Measurements from ENCODE around the gene LALBA. TPM values are rescaled to one million over a fixed set of nuclear protein-coding genes. Genes with fewer than 3 reads are reported as not detected.
A peak's percentile ranks its signal among the peaks of the same experiment; 100 is the strongest.

LALBA gene
- total RNA-seq, 5 donors from 2014 or later (not counting 1 experiment from before 2014, with no cell fraction given), result not detected

GRCh38 chr12:48545833-48546469 is 23.9 kb downstream of the LALBA start:
- ChIA-PET POLR2A (no interaction called here), CTCF (interaction anchor here (0.8 to 0.9 kb wide), 2 partner anchors 12 to 72 kb away, joined by 3 to 4 read pairs; no protein-coding TSS in a partner anchor)
- WGBS (ENCODE audit: insufficient coverage), result no CpG with 5 or more reads among the region's 4 CpGs

GRCh38 chr12:48542300-48542928 is 27.4 kb downstream of the LALBA start:
- Mint-ChIP-seq H3K4me1 (peaks cover 0 to 4% (median 0%) of the 10 kb centered on the region in 3 donors), H3K9me3 (no peaks in the 10 kb centered on the region), H3K4me3 (no peak overlapping the region), H3K27me3 (peaks cover 0 to 2% of the 10 kb centered on the region in 2 donors), H3K27ac (no peak overlapping the region), H3K36me3 (no peaks in the 10 kb centered on the region)
- peaks cover 6 to 9% of the 10 kb centered on the region in 2 experiments for H3K27me3 ChIP-seq (replicated peaks in 1 of 2; ENCODE audit: control insufficient read depth in 2 of 2, extremely low read depth in 1 of 2, insufficient read depth in 2 of 2, low read length in 1 of 2)
- ATAC-seq (replicated peaks in 1 of 4) (no peak), DNase-seq (peak in 27 of 35 experiments; percentile 4 to 47 (median 30))
- H3K27ac ChIP-seq (ENCODE audit: low read length), result no peak overlapping the region
- H3K36me3 ChIP-seq (ENCODE audit: control insufficient read depth in 2 of 2, extremely low read depth in 1 of 2, insufficient read depth in 1 of 2, low read length in 1 of 2), result no peaks in the 10 kb centered on the region
- H3K9me3 ChIP-seq, result no peaks in the 10 kb centered on the region
- ChIA-PET CTCF (interaction anchor here (1.4 to 4.3 kb wide), 3 partner anchors 76 to 79 kb away, joined by 4 to 29 read pairs (median 10); no protein-coding TSS in a partner anchor), POLR2A (no interaction called here)
- H3K4me3 ChIP-seq (ENCODE audit: control insufficient read depth in 1 of 2, extremely low read depth in 1 of 2, low read length in 1 of 2), result no peak overlapping the region
- WGBS (ENCODE audit: insufficient coverage), result 50% methylated on average over 1 of the region's 8 CpGs
- H3K4me1 ChIP-seq (ENCODE audit: control insufficient read depth in 1 of 2, extremely low read depth in 1 of 2, insufficient read depth in 2 of 2, low read length in 2 of 2), result no peaks in the 10 kb centered on the region

More at GRCh38 chr12:48545833-48546469, 23.9 kb downstream of the LALBA start:
- no peak overlapping the region for H3K27ac Mint-ChIP-seq
- Histone ChIP-seq H3K4me3 (ENCODE audit: control insufficient read depth in 1 of 2, extremely low read depth in 1 of 2, low read length in 1 of 2) (no peak overlapping the region), H3K27ac (ENCODE audit: low read length) (no peak overlapping the region), H3K36me3 (ENCODE audit: control insufficient read depth in 2 of 2, extremely low read depth in 1 of 2, insufficient read depth in 1 of 2, low read length in 1 of 2) (no peaks in the 10 kb centered on the region), H3K4me1 (ENCODE audit: control insufficient read depth in 1 of 2, extremely low read depth in 1 of 2, insufficient read depth in 2 of 2, low read length in 2 of 2) (no peaks in the 10 kb centered on the region), H3K27me3 (replicated peaks in 1 of 2; ENCODE audit: control insufficient read depth in 2 of 2, extremely low read depth in 1 of 2, insufficient read depth in 2 of 2, low read length in 1 of 2) (peaks cover 6% of the 10 kb centered on the region in 2 experiments), H3K9me3 (no peaks in the 10 kb centered on the region)
- H3K4me1 Mint-ChIP-seq, result peaks cover 0 to 4% (median 0%) of the 10 kb centered on the region in 3 donors
- no peak overlapping the region for H3K4me3 Mint-ChIP-seq
- DNase-seq (no peak), ATAC-seq (replicated peaks in 1 of 4) (no peak)
- H3K36me3 Mint-ChIP-seq, result no peaks in the 10 kb centered on the region
- H3K9me3 Mint-ChIP-seq, result peaks cover 0 to 5% (median 0%) of the 10 kb centered on the region in 3 donors
- H3K27me3 Mint-ChIP-seq, result peaks cover 4 to 5% of the 10 kb centered on the region in 2 donors

GRCh38 chr12:48536602-48537001 is 33.2 kb downstream of the LALBA start:
- Histone ChIP-seq H3K4me1 (ENCODE audit: control insufficient read depth in 1 of 2, extremely low read depth in 1 of 2, insufficient read depth in 2 of 2, low read length in 2 of 2) (peaks cover 0 to 13% of the 10 kb centered on the region in 2 experiments), H3K36me3 (ENCODE audit: control insufficient read depth in 2 of 2, extremely low read depth in 1 of 2, insufficient read depth in 1 of 2, low read length in 1 of 2) (no peaks in the 10 kb centered on the region), H3K27ac (ENCODE audit: low read length) (no peak overlapping the region), H3K9me3 (no peaks in the 10 kb centered on the region), H3K4me3 (ENCODE audit: control insufficient read depth in 1 of 2, extremely low read depth in 1 of 2, low read length in 1 of 2) (no peak overlapping the region), H3K27me3 (replicated peaks in 1 of 2; ENCODE audit: control insufficient read depth in 2 of 2, extremely low read depth in 1 of 2, insufficient read depth in 2 of 2, low read length in 1 of 2) (peaks cover 3 to 6% of the 10 kb centered on the region in 2 experiments)
- Mint-ChIP-seq H3K4me1 (peaks cover 20 to 25% (median 24%) of the 10 kb centered on the region in 3 donors), H3K27me3 (no peaks in the 10 kb centered on the region), H3K27ac (no peak overlapping the region), H3K36me3 (no peaks in the 10 kb centered on the region), H3K4me3 (no peak overlapping the region), H3K9me3 (peaks cover 0 to 4% (median 0%) of the 10 kb centered on the region in 3 donors)
- POLR2A ChIA-PET, result no interaction called here
- CTCF ChIA-PET, result no interaction called here
- no CpG with 5 or more reads among the region's 1 CpG for WGBS (ENCODE audit: insufficient coverage)
- DNase-seq, result no peak
- no peak for ATAC-seq (replicated peaks in 1 of 4)

DNA sequence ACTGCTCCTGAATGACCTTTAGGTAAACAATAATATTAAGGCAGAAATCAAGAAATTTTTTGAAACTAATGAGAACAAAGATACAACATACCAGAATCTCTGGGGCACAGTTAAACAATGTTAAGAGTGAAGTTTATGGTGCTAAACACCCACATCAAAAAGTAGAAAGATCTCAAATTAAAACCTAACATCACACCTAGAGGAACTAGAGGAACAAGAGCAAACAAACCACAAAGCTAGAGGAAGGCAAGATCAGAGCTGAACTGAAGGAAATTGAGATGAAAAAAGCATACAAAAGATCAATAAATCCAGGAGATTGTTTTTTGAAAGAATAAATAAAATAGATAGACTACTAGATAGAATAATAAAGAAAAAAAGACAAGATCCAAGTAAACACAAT is 37.2 kb downstream of the LALBA start:
- H3K36me3 Mint-ChIP-seq, result no peaks in the 10 kb centered on the region
- H3K27me3 ChIP-seq (replicated peaks in 1 of 2; ENCODE audit: control insufficient read depth in 2 of 2, extremely low read depth in 1 of 2, insufficient read depth in 2 of 2, low read length in 1 of 2), result peaks cover 0 to 2% of the 10 kb centered on the region in 2 experiments
- no peaks in the 10 kb centered on the region for H3K36me3 ChIP-seq (ENCODE audit: control insufficient read depth in 2 of 2, extremely low read depth in 1 of 2, insufficient read depth in 1 of 2, low read length in 1 of 2)
- ATAC-seq (replicated peaks in 1 of 4) (peak in 2 of 4 experiments; percentile 61 to 70), DNase-seq (peak in 1 of 35 experiments; percentile 9)
- peaks cover 0 to 4% (median 0%) of the 10 kb centered on the region in 3 donors for H3K9me3 Mint-ChIP-seq
- no peak overlapping the region for H3K27ac ChIP-seq (ENCODE audit: low read length)
- POLR2A ChIA-PET, result interaction anchor here in 1 of 2 donors (0.6 kb wide), 1 partner anchor 43 kb away, joined by 3 read pairs; no protein-coding TSS in a partner anchor
- H3K27ac Mint-ChIP-seq, result peak overlapping the region; percentile 13 to 16
- H3K9me3 ChIP-seq, result no peaks in the 10 kb centered on the region
- H3K4me1 ChIP-seq (ENCODE audit: control insufficient read depth in 1 of 2, extremely low read depth in 1 of 2, insufficient read depth in 2 of 2, low read length in 2 of 2), result peaks cover 0 to 16% of the 10 kb centered on the region in 2 experiments
- H3K4me3 ChIP-seq (ENCODE audit: control insufficient read depth in 1 of 2, extremely low read depth in 1 of 2, low read length in 1 of 2), result no peak overlapping the region
- no peaks in the 10 kb centered on the region for H3K27me3 Mint-ChIP-seq
- CTCF ChIA-PET, result interaction anchor here in 1 of 2 donors (0.6 kb wide), 1 partner anchor 17 kb away, joined by 3 read pairs; no protein-coding TSS in a partner anchor
- peak overlapping the region in 1 of 3 donors; percentile 45 for H3K4me3 Mint-ChIP-seq
- peaks cover 23 to 31% (median 27%) of the 10 kb centered on the region in 3 donors for H3K4me1 Mint-ChIP-seq

DNA sequence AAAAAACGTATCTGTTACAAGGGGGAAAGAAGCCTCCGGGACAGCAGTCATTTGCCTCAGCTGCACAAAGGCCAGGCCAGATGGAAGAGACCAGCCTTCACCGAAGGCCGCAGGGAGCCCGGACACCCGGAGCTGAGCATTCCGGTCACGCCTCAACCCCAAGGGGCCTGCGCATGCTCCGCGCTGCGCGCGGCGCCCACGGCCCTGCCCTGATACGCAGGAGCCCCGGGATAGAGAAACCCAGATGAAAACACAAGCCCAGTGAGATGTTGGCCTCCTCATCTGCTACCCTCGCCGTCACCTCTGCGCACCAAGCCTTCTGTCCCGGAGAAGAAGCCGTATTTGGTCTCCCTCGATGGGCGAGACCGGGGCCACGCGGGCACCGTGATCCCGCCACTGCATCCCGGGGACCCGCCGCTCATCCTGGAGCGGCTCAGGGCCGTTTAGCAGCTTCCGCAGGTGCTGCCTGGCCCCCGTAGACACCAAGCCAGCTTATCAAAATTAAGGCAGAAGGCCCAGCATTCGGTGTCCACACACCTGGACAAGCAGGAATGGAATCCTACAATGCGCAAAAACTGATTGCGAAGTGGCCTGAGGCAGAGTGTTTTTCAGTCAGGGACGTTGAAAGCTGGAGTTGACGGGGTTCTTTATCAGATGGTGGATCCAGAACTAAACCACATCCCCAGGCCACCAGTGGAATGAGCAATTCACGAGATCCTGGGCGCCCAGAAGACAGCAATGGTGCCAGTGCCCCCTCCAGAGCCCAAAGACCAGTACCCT is 41.8 kb downstream of the LALBA start:
- H3K27me3 Mint-ChIP-seq, result peaks cover 0 to 6% of the 10 kb centered on the region in 2 donors
- ATAC-seq (replicated peaks in 1 of 4), result no peak
- DNase-seq, result no peak
- Histone ChIP-seq H3K4me3 (ENCODE audit: control insufficient read depth in 1 of 2, extremely low read depth in 1 of 2, low read length in 1 of 2) (no peak overlapping the region), H3K9me3 (no peaks in the 10 kb centered on the region), H3K36me3 (ENCODE audit: control insufficient read depth in 2 of 2, extremely low read depth in 1 of 2, insufficient read depth in 1 of 2, low read length in 1 of 2) (no peaks in the 10 kb centered on the region), H3K27ac (ENCODE audit: low read length) (no peak overlapping the region), H3K4me1 (ENCODE audit: control insufficient read depth in 1 of 2, extremely low read depth in 1 of 2, insufficient read depth in 2 of 2, low read length in 2 of 2) (peaks cover 0 to 11% of the 10 kb centered on the region in 2 experiments), H3K27me3 (replicated peaks in 1 of 2; ENCODE audit: control insufficient read depth in 2 of 2, extremely low read depth in 1 of 2, insufficient read depth in 2 of 2, low read length in 1 of 2) (peaks cover 0 to 6% of the 10 kb centered on the region in 2 experiments)
- no peaks in the 10 kb centered on the region for H3K36me3 Mint-ChIP-seq
- POLR2A ChIA-PET, result interaction anchor here in 1 of 2 donors (0.6 kb wide), 1 partner anchor 1062 kb away, joined by 4 read pairs; no protein-coding TSS in a partner anchor
- no peaks in the 10 kb centered on the region for H3K9me3 Mint-ChIP-seq
- no peak overlapping the region for H3K27ac Mint-ChIP-seq
- peaks cover 15 to 21% (median 16%) of the 10 kb centered on the region in 3 donors for H3K4me1 Mint-ChIP-seq
- 91% methylated on average over 43 of the region's 44 CpGs for WGBS (ENCODE audit: insufficient coverage)
- H3K4me3 Mint-ChIP-seq, result no peak overlapping the region
- CTCF ChIA-PET, result no interaction called here

GRCh38 chr12:48525332-48525731 is 44.5 kb downstream of the LALBA start, which contains the start of gene OR8S1:
OR8S1 (plus strand) TSS chr12:48525632; CDS start chr12:48525632, 0 bp downstream.
- no peak within 1 kb of the TSS for H3K27ac ChIP-seq (ENCODE audit: low read length)
- peaks cover 0 to 6% of the 10 kb centered on the region in 2 experiments for H3K27me3 ChIP-seq (replicated peaks in 1 of 2; ENCODE audit: control insufficient read depth in 2 of 2, extremely low read depth in 1 of 2, insufficient read depth in 2 of 2, low read length in 1 of 2)
- Mint-ChIP-seq H3K4me1 (no peaks in the 10 kb centered on the region), H3K36me3 (no peaks in the 10 kb centered on the region), H3K27ac (no peak within 1 kb of the TSS), H3K4me3 (no peak within 1 kb of the TSS), H3K27me3 (peaks cover 0 to 6% of the 10 kb centered on the region in 2 donors), H3K9me3 (no peaks in the 10 kb centered on the region)
- no peaks in the 10 kb centered on the region for H3K36me3 ChIP-seq (ENCODE audit: control insufficient read depth in 2 of 2, extremely low read depth in 1 of 2, insufficient read depth in 1 of 2, low read length in 1 of 2)
- no peak for ATAC-seq (replicated peaks in 1 of 4)
- ChIA-PET POLR2A (no interaction called here), CTCF (no interaction called here)
- no peak within 1 kb of the TSS for H3K4me3 ChIP-seq (ENCODE audit: control insufficient read depth in 1 of 2, extremely low read depth in 1 of 2, low read length in 1 of 2)
- WGBS (ENCODE audit: insufficient coverage), result 90% methylated on average over 4 of the region's 5 CpGs
- no peaks in the 10 kb centered on the region for H3K4me1 ChIP-seq (ENCODE audit: control insufficient read depth in 1 of 2, extremely low read depth in 1 of 2, insufficient read depth in 2 of 2, low read length in 2 of 2)
- no peaks in the 10 kb centered on the region for H3K9me3 ChIP-seq
- no peak for DNase-seq
